Loucy (cell line): Measurements from ENCODE around the gene PTPRF.

Source experiments
- H2AFZ ChIP-seq: fragments of 200-600 bp; sonication (generic); 2 replicates; pipeline ENCODE4 v1.6.0; 2016; ENCODE audit warnings: antibody characterized with exemption, mild to moderate bottlenecking, low read length, moderate library complexity
- H3F3A ChIP-seq: fragments of 200-600 bp; 2 replicates; pipeline ENCODE4 v1.6.0; 2016; ENCODE audit warnings: antibody characterized with exemption, low read depth, mild to moderate bottlenecking
- H3K27me3 ChIP-seq: fragments of 200-600 bp; sonication (generic); 2 replicates; pipeline ENCODE4 v1.6.1; 2014; ENCODE audit warnings: low read length, mild to moderate bottlenecking; ENCODE audit not compliant: insufficient read depth, poor library complexity, severe bottlenecking
- H3K36me3 ChIP-seq: fragments of 200-600 bp; sonication (generic); 2 replicates; pipeline ENCODE4 v1.6.1; 2016; ENCODE audit warnings: low read length; ENCODE audit not compliant: insufficient read depth
- H3K4me1 ChIP-seq: fragments of 200-600 bp; sonication (generic); 2 replicates; pipeline ENCODE4 v1.5.1; 2014; ENCODE audit warnings: low read length, mild to moderate bottlenecking; ENCODE audit not compliant: insufficient read depth, poor library complexity, severe bottlenecking
- H3K4me2 ChIP-seq: fragments of 200-600 bp; sonication (generic); 2 replicates; pipeline ENCODE4 v1.6.0; 2014; ENCODE audit warnings: antibody characterized with exemption, low read length, low read depth, mild to moderate bottlenecking; ENCODE audit not compliant: poor library complexity, severe bottlenecking
- H3K4me3 ChIP-seq: fragments of 200-600 bp; sonication (generic); 2 replicates; pipeline ENCODE4 v1.5.1; 2014; ENCODE audit warnings: low read length, mild to moderate bottlenecking, mixed read lengths; ENCODE audit not compliant: poor library complexity, severe bottlenecking
- H3K79me2 ChIP-seq: fragments of 200-600 bp; sonication (generic); 2 replicates; pipeline ENCODE4 v1.6.1; 2014; ENCODE audit warnings: low read length; ENCODE audit not compliant: insufficient read depth
- H3K9ac ChIP-seq: fragments of 200-600 bp; sonication (generic); 2 replicates; pipeline ENCODE4 v1.6.0; 2014; ENCODE audit warnings: mild to moderate bottlenecking, low read depth, low read length, moderate library complexity; ENCODE audit not compliant: poor library complexity, severe bottlenecking
- H3K9me2 ChIP-seq: fragments of 200-600 bp; sonication (generic); replicated peaks from 2 replicates; pipeline ENCODE4 v1.6.1; 2016; ENCODE audit warnings: low read depth, low read length, mixed read lengths
- H3K9me3 ChIP-seq: fragments of 200-600 bp; sonication (generic); 2 replicates; pipeline ENCODE4 v1.6.1; 2014; ENCODE audit warnings: mild to moderate bottlenecking, antibody characterized with exemption, low read length, low read depth; ENCODE audit not compliant: insufficient read depth
- H4K20me1 ChIP-seq: fragments of 200-600 bp; sonication (generic); 2 replicates; pipeline ENCODE4 v1.6.0; 2014; ENCODE audit warnings: antibody characterized with exemption, low read length, mild to moderate bottlenecking; ENCODE audit not compliant: insufficient read depth, poor library complexity, severe bottlenecking
- EZH2phosphoT487 ChIP-seq: fragments of 200-600 bp; IDR thresholded peaks from 2 replicates; pipeline ENCODE4 v1.6.1; 2018; ENCODE audit warnings: antibody characterized with exemption, mild to moderate bottlenecking, moderate library complexity, borderline replicate concordance
- TF ChIP-seq, protein P1 (sequence below): fragments of 200-600 bp; sonication (generic); conservative IDR thresholded peaks from 2 replicates; pipeline ENCODE4 v1.5.1; 2014; ENCODE audit warnings: mild to moderate bottlenecking, antibody characterized with exemption, low read length

The PTPRF gene

DNA sequence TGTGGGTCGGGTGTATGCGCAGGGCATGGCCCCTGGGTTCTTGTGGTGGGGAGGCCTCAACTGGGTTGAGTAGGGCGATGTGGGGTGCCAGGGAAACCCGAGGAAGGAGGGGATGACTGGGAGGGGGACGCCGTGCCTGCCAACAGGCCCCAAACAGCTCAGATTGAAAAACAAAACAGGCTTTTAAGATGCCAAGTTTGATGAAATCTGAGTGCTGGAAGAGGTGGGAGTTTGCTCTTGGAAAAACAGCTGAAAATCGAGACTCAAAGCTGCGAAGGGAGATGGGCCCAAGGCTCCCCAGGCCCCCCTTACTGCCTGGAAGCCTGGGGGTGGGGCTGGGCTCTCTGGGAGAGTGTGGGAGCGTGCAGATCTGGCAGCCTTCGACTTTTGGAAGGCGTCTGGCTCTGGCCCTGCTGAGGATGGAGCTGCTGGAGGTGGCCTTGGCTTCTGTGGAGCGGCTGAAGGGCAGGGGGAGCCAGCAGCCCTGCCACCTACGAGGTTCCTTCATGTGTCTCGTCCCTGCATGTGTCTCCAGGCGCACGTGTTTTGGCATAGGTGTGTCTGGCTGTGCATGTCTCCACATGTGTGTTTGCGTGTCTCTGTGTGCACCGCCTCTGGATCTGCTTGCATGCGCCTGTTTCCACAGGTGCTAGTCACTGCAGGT lies 33.3 kb downstream of the PTPRF start:
- no peaks in the 10 kb centered on the region for H3K36me3 ChIP-seq
- H3F3A ChIP-seq = no peaks in the 10 kb centered on the region
- H3K79me2 ChIP-seq = no peaks in the 10 kb centered on the region
- no peak overlapping the region for H3K4me2 ChIP-seq
- no peaks in the 10 kb centered on the region for H3K9me3 ChIP-seq
- H4K20me1 ChIP-seq = no peaks in the 10 kb centered on the region
- H3K4me3 ChIP-seq = no peak overlapping the region
- TF ChIP-seq, protein P1, sequence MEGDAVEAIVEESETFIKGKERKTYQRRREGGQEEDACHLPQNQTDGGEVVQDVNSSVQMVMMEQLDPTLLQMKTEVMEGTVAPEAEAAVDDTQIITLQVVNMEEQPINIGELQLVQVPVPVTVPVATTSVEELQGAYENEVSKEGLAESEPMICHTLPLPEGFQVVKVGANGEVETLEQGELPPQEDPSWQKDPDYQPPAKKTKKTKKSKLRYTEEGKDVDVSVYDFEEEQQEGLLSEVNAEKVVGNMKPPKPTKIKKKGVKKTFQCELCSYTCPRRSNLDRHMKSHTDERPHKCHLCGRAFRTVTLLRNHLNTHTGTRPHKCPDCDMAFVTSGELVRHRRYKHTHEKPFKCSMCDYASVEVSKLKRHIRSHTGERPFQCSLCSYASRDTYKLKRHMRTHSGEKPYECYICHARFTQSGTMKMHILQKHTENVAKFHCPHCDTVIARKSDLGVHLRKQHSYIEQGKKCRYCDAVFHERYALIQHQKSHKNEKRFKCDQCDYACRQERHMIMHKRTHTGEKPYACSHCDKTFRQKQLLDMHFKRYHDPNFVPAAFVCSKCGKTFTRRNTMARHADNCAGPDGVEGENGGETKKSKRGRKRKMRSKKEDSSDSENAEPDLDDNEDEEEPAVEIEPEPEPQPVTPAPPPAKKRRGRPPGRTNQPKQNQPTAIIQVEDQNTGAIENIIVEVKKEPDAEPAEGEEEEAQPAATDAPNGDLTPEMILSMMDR = no peak
- TF ChIP-seq EZH2phosphoT487 = no peak
- no peaks in the 10 kb centered on the region for H3K9me2 ChIP-seq
- H2AFZ ChIP-seq = no peak overlapping the region
- no peaks in the 10 kb centered on the region for H3K4me1 ChIP-seq
- no peak overlapping the region for H3K9ac ChIP-seq
- no peaks in the 10 kb centered on the region for H3K27me3 ChIP-seq

DNA sequence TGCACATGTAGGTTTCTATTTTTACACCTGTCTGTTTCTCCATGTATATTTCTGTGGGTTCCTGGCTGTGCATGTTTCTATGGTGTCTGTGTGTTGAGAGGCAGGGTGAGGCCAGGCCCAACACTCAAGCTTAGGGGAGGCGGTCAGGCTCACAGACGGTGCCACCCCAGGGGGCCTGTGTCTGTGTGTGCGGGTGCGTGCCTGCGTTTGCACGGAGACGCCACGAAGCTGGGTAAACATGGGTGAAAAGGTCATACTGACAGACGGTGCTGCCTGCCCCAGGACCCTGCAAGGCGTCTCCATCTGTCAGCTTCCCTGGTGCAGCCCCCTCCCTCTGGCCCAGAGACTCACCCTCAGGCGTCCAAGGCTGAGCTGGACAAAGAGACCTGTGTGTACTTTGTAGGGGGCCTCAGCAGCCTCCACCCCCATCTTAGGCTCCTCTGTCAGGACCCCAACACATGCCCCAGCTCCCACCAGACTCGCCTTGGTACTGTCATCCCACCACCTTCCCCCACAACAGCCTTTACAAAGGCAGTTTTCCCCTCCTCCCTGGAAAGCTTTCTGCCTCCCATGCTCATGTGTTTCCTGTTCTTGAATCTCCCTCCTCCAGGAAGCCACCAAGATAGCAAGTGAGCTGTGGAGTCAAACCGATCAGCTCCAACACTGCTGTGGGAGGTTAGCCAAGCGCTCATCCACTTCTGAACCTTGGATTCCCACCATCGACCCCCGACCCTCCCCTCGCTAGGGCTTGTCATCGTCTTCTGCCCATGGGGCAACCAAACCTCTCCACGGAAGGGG lies 34.1 kb downstream of the PTPRF start:
- Histone ChIP-seq H3K4me2 (no peak overlapping the region), H3K79me2 (no peaks in the 10 kb centered on the region), H4K20me1 (no peaks in the 10 kb centered on the region), H3F3A (no peaks in the 10 kb centered on the region), H3K4me1 (no peaks in the 10 kb centered on the region), H3K9ac (no peak overlapping the region), H3K27me3 (no peaks in the 10 kb centered on the region), H3K9me3 (no peaks in the 10 kb centered on the region), H3K9me2 (no peaks in the 10 kb centered on the region), H2AFZ (no peak overlapping the region), H3K36me3 (no peaks in the 10 kb centered on the region), H3K4me3 (no peak overlapping the region)
- TF ChIP-seq, protein P1 = no peak
- TF ChIP-seq EZH2phosphoT487 = no peak

DNA sequence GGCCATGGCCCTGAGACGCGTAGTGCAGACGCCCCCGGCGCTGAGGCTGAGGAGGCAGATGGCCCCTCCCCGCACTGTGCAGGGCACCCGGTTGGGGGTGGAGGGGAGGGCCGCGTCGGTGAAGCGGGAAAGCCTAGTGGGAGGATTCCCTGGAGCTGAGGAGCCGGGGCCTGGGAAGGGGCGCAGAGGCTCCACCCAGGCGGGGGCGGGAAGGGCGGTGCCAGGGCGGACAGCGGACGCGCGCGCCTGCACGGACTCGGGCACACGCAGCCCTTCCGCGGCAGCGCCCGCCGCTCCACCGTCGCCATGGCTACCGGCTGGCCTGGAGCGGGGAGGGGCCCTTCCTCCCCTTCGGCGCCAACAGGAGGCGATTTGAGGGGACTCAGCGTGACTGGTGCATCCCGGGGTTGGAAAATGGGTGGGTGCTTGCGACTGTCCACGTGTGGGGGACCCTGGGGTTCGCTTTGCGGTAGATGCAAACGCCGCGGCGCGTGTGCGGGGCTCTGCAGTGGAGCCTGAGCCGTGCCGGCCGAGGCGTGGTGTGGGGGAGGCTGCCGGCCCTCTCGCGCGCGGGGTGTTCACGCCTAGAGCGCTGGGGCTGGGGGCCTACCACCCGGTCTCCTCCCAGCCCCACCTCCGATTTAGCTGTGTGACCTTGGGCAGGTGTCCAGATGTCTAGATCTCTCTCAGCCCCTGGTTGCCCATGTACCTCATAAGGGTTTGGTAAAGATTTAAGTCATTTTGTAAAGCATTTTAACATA lies 35.1 kb downstream of the PTPRF start:
- no peaks in the 10 kb centered on the region for H3K9me2 ChIP-seq
- no peak overlapping the region for H3K9ac ChIP-seq
- H3F3A ChIP-seq = no peaks in the 10 kb centered on the region
- TF ChIP-seq, protein P1 = no peak
- no peak for TF ChIP-seq EZH2phosphoT487
- H4K20me1 ChIP-seq = no peaks in the 10 kb centered on the region
- no peak overlapping the region for H3K4me2 ChIP-seq
- H2AFZ ChIP-seq = no peak overlapping the region
- H3K36me3 ChIP-seq = no peaks in the 10 kb centered on the region
- H3K4me3 ChIP-seq = no peak overlapping the region
- H3K9me3 ChIP-seq = no peaks in the 10 kb centered on the region
- H3K4me1 ChIP-seq = no peaks in the 10 kb centered on the region
- H3K79me2 ChIP-seq = no peaks in the 10 kb centered on the region
- no peaks in the 10 kb centered on the region for H3K27me3 ChIP-seq
